ENCODE data around the gene ATRNL1.

ATRNL1 gene

GRCh38 chr10:115921795-115922194 is 828.6 kb downstream of the ATRNL1 start:
- no peak for TF ChIP-seq CTCF (IDR thresholded peaks at IDR 0.05; ENCODE audit: low read depth, low read length)
- H3K4me3 ChIP-seq (ENCODE audit: low read depth, low read length), result no peak overlapping the region

DNA sequence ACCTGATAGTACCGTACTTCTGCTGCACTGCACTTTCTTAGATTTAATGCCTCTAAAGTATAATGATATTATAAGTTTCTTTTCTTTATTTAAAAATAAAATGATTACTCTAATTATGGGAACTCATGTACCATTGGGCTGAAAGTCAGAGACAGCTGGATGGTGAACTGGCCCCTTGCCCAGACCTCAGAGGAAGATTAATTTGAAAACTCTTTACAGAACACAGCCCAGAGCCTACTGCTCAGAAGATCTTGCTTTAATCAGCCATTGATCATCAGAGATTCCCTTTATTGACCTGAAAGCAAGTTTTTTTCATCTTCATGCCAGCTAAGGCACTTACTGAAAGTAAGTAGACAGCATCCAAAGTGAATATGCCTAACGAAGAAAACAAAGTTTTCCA is 838.1 kb downstream of the ATRNL1 start:
- TF ChIP-seq CTCF (IDR thresholded peaks at IDR 0.05; ENCODE audit: low read depth, low read length), result no peak

GRCh38 chr10:115932099-115932498 is 838.9 kb downstream of the ATRNL1 start:
- H3K4me3 ChIP-seq (ENCODE audit: low read depth, low read length), result no peak overlapping the region
- no peak for TF ChIP-seq CTCF (IDR thresholded peaks at IDR 0.05; ENCODE audit: low read depth, low read length)

More for the DNA sequence above, 838.1 kb downstream of the ATRNL1 start:
- no peak overlapping the region for H3K4me3 ChIP-seq (ENCODE audit: low read depth, low read length)

GRCh38 chr10:115933098-115933497 is 839.9 kb downstream of the ATRNL1 start:
- no peak for TF ChIP-seq CTCF (IDR thresholded peaks at IDR 0.05; ENCODE audit: low read depth, low read length)
- no peak overlapping the region for H3K4me3 ChIP-seq (ENCODE audit: low read depth, low read length)

- TF ChIP-seq CTCF (IDR thresholded peaks at IDR 0.05; ENCODE audit: low read depth, low read length), result no peak
- H3K4me3 ChIP-seq (ENCODE audit: low read depth, low read length), result no peak overlapping the region
These were observed 842.6 kb downstream of the ATRNL1 start for GRCh38 chr10:115935731-115936130.

DNA sequence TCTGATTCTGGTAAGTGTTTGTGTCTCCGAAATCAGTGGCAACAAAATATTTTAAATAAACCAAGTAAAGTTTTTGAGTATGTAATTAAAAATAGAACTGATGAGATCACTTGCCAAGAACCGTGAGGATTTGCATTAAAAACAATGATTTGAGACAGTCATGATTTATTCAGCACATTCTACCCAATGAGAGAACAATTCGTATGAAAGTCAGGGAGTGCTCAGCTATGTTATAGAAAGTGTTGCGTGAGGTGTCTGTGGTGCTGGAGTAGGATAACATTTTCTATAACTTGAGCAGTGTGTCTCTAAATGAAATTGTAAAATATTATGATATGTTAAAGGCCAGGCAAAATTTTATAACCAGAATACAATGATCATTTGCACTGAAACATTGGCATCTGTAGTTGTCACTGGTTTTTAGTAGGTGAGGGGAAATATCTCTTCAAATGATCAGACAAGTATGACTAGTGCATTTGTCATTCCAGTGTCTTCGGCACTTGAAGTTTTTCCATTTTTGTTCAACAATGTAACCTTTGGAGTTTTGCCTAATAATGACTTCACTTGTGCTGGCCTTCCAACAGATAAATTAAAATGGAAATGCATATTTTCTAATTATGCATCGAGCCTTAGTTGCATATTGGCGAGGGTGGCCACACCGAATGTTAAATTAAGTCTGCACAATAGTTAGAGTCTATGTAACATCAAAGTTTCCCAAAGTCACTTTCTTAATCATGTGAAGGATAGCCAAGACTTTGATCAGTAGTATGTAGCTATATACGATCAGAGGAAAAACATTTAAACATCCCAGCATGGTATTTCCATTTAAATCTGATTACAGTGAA is 844.0 kb downstream of the ATRNL1 start:
- no peak overlapping the region for H3K4me3 ChIP-seq (ENCODE audit: low read depth, low read length)
- no peak for TF ChIP-seq CTCF (IDR thresholded peaks at IDR 0.05; ENCODE audit: low read depth, low read length)

- H3K4me3 ChIP-seq (ENCODE audit: low read depth, low read length), result no peak overlapping the region
- TF ChIP-seq CTCF (IDR thresholded peaks at IDR 0.05; ENCODE audit: low read depth, low read length), result no peak
These were observed 844.5 kb downstream of the ATRNL1 start for GRCh38 chr10:115937768-115938056.

Measured in WI38 (cell line).